ENCODE measurements around the gene IGF1R.

IGF1R gene

GRCh38 chr15:98745650-98746374 is 97.5 kb downstream of the IGF1R start:
- no peak for DNase-seq (ENCODE audit: low spot score)

- DNase-seq (ENCODE audit: low spot score) = no peak
These were observed 98.2 kb downstream of the IGF1R start for GRCh38 chr15:98746375-98747155.

- no peak for DNase-seq (ENCODE audit: low spot score)
These were observed 103.4 kb downstream of the IGF1R start for GRCh38 chr15:98751767-98752166.

GRCh38 chr15:98753726-98754656 is 105.7 kb downstream of the IGF1R start:
- DNase-seq (ENCODE audit: low spot score) = no peak

GRCh38 chr15:98754657-98755022 is 106.3 kb downstream of the IGF1R start:
- no peak for DNase-seq (ENCODE audit: low spot score)

- no peak for DNase-seq (ENCODE audit: low spot score)
These were observed 106.8 kb downstream of the IGF1R start for GRCh38 chr15:98755138-98755537.

GRCh38 chr15:98755781-98756180 is 107.4 kb downstream of the IGF1R start:
- no peak for DNase-seq (ENCODE audit: low spot score)

GRCh38 chr15:98758224-98758623 is 109.9 kb downstream of the IGF1R start:
- DNase-seq (ENCODE audit: low spot score) = no peak

GRCh38 chr15:98759277-98759676 is 110.9 kb downstream of the IGF1R start:
- DNase-seq (ENCODE audit: low spot score) = no peak

- DNase-seq (ENCODE audit: low spot score) = no peak
These were observed 111.9 kb downstream of the IGF1R start for GRCh38 chr15:98760112-98760826.

GRCh38 chr15:98760975-98761374 is 112.6 kb downstream of the IGF1R start:
- DNase-seq (ENCODE audit: low spot score) = no peak

- no peak for DNase-seq (ENCODE audit: low spot score)
These were observed 114.8 kb downstream of the IGF1R start for GRCh38 chr15:98763179-98763578.

- DNase-seq (ENCODE audit: low spot score) = no peak
These were observed 116.0 kb downstream of the IGF1R start for GRCh38 chr15:98764291-98764690.

- no peak for DNase-seq (ENCODE audit: low spot score)
These were observed 117.3 kb downstream of the IGF1R start for GRCh38 chr15:98765610-98766009.

- DNase-seq (ENCODE audit: low spot score) = no peak
These were observed 119.4 kb downstream of the IGF1R start for GRCh38 chr15:98767692-98768091.

GRCh38 chr15:98769867-98770266 is 121.5 kb downstream of the IGF1R start:
- no peak for DNase-seq (ENCODE audit: low spot score)

GRCh38 chr15:98770984-98771383 is 122.6 kb downstream of the IGF1R start:
- DNase-seq (ENCODE audit: low spot score) = no peak

- DNase-seq (ENCODE audit: low spot score) = no peak
These were observed 123.2 kb downstream of the IGF1R start for GRCh38 chr15:98771541-98771940.

- no peak for DNase-seq (ENCODE audit: low spot score)
These were observed 124.6 kb downstream of the IGF1R start for GRCh38 chr15:98772895-98773294.

- DNase-seq (ENCODE audit: low spot score) = no peak
These were observed 125.3 kb downstream of the IGF1R start for GRCh38 chr15:98773616-98774015.

- DNase-seq (ENCODE audit: low spot score) = no peak
These were observed 126.6 kb downstream of the IGF1R start for GRCh38 chr15:98774756-98775497.

Measured in HuH-7.5 (cell line).